ENCODE results near the gene UPF1.

The UPF1 gene

GRCh38 chr19:18883526-18884304 lies 52.0 kb downstream of the UPF1 start:
- no peak for TF ChIP-seq CTCF (conservative IDR thresholded peaks at IDR 0.05; ENCODE audit: low read length)
- DNase-seq (ENCODE audit: low read depth), result no peak
- H3K4me3 ChIP-seq (ENCODE audit: low read length), result no peak overlapping the region

DNA sequence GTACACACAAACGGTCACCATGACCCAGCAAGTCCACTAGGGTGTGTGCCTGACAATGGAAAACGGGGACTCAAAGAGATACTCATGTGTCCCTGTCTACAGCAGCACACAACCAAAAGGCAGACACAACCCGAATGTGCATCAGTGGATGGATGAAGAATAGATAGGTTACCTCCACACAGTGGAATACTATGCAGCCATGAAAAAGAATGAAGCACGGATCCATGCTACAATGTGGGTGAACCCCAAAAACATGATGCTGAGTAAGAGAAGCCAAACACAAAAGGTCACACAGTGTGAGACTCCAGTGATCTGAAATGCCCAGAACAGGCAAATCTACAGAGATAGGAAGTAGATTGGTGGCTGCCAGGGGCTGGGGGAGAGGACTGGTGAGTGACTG lies 55.2 kb downstream of the UPF1 start:
- TF ChIP-seq CTCF (conservative IDR thresholded peaks at IDR 0.05; ENCODE audit: low read length), result no peak
- no peak overlapping the region for H3K4me3 ChIP-seq (ENCODE audit: low read length)
- DNase-seq (ENCODE audit: low read depth), result no peak

DNA sequence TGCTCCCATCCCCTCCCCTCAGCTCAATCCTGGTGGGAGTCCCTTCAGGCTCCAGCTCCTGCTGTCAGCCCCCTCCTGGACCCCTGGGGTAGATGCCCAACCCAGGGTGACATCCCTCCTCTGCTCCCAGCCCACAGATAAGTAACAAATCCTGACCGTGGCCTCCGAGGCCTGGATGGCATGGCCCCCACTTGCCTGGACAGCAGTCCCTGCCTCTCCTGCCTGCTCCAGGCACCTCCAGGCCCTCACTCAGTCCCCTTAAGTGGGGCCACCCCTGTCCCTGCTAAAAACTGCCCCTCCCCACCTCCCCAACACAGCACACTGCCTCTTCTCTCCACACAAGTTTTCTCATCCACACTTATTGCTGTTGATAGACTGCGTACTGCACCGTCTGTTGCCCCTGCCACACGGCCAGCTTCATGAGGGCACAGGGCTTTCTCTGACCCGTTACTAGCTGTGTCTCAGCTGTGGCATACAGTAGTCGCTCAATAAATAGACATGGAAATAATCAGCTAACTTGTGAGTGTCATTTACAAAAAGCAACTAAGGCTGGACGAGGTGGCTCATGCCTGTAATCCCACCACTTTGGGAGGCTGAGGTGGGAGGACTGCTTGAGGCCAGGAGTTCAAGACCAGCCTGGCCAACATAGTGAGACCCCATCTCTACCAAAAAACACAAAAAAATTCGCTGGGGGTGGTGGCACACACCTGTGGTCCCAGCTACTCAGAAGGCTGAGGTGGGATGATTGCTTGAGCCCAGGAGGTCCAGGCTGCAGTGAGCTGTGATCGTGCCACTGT lies 58.4 kb downstream of the UPF1 start:
- DNase-seq (ENCODE audit: low read depth), result no peak
- no peak for TF ChIP-seq CTCF (conservative IDR thresholded peaks at IDR 0.05; ENCODE audit: low read length)
- H3K4me3 ChIP-seq (ENCODE audit: low read length), result no peak overlapping the region

DNA sequence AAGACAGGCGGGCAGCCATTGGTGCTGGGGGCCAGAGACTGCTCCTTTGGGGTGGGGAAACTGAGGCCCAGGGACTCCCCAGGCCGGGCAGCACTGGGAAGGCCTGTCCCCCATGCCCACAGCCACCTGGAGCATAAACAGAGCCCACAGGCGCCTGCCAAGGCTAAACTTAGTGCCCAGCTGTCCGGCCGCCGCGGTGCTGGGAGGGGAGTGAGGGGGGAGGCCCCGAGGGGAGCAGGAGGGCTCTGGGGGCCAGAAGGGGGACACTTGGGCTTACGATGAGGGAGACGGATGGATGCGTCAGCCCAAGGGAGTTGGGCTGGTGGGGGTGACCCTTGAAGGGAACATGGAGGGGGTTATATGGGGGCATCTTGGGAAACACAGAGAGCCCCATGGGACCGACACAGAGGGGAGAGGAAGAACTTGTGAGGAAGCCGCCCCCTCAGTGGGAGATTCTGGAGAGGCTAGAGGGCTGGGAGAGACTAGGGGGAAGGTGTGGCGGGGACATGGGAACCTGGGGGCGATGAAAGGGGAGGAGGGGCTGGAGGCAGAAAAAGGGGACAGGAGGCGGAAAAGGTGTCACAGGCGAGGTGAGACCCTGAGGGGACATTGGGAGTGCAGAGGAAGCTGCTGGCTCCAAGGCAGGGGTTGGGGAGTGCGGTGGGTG lies 62.0 kb downstream of the UPF1 start:
- no peak for TF ChIP-seq CTCF (conservative IDR thresholded peaks at IDR 0.05; ENCODE audit: low read length)
- H3K4me3 ChIP-seq (ENCODE audit: low read length), result no peak overlapping the region
- DNase-seq (ENCODE audit: low read depth), result no peak

DNA sequence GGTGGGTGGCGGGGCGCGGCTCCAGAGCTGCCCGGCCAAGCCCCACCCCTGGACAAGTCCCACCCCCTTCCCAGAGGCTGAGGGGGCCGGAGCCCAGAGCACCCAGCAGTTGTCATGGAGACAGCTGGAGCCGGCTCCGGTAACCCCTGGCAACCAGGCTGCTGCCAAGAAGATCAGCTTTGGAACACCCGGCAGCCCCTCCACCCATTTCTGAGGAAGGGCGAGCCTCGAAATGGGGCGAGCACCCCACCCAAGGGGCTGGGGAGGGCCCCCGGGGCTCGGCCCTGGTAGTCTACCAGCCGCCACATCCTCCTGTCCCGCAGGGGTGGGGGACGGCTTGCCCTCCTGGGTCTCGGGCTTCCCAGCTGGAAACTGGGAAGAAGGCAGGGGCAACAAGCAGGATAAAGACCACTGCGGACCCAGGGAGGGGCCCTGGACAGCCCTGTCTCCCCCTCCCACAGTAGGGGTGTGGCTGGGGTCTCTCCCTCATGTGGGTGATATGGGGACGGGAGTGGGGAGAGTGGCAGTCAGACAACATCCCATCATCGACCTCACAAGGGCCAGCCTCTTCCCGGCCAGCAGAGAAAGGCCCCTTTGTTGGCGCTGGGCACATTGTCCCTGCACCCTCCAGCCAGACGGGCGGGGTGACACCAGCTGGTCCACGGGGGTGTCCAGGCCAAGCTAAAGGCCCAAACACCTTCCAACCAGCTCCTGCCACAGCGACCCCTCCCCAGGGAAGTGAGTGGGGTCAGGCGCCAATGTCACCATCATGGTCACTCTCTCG lies 62.7 kb downstream of the UPF1 start:
- peak overlapping the region; percentile 36 for H3K4me3 ChIP-seq (ENCODE audit: low read length)
- TF ChIP-seq CTCF (conservative IDR thresholded peaks at IDR 0.05; ENCODE audit: low read length), result no peak
- DNase-seq (ENCODE audit: low read depth), result no peak

- H3K4me3 ChIP-seq (ENCODE audit: low read length), result peak overlapping the region; percentile 36
Measured at GRCh38 chr19:18895038-18895823, 63.5 kb downstream of the UPF1 start.

More at GRCh38 chr19:18895038-18895823, 63.5 kb downstream of the UPF1 start:
- peak; percentile 13 for DNase-seq (ENCODE audit: low read depth)
- peak; percentile 21 for TF ChIP-seq CTCF (conservative IDR thresholded peaks at IDR 0.05; ENCODE audit: low read length)
